ENCODE results near the gene GAS7. TPM values are rescaled to one million over a fixed set of nuclear protein-coding genes. Genes with fewer than 3 reads are reported as not detected.

Gene GAS7
- total and polyA plus RNA-seq, 9 of the 15 experiments (the other 6 are each of a cell fraction or from before 2014, with no cell fraction given): 0.11 to 0.33 TPM; not detected in 7

- Histone ChIP-seq H3K36me3 (ENCODE audit: control insufficient read depth, insufficient read depth, low read length) (no peaks in the 10 kb centered on the region), H3K27ac (ENCODE audit: extremely low read depth, low read depth, low read length) (no peak overlapping the region), H3K79me2 (ENCODE audit: control insufficient read depth, insufficient read depth, low read length) (no peaks in the 10 kb centered on the region), H3K4me2 (ENCODE audit: insufficient read depth, low read length) (no peak overlapping the region), H3K27me3 (ENCODE audit: control insufficient read depth in 2 of 2, insufficient read depth in 2 of 2, low read length in 2 of 2) (no peaks in the 10 kb centered on the region), H3K9me3 (replicated peaks; ENCODE audit: control insufficient read depth, insufficient read depth, low read depth, low read length) (no peaks in the 10 kb centered on the region), H3K4me3 (no peak overlapping the region), H3K4me1 (replicated peaks in 1 of 2; ENCODE audit: control insufficient read depth in 2 of 2, insufficient read depth in 2 of 2, low read length in 2 of 2) (no peaks in the 10 kb centered on the region), H4K20me1 (replicated peaks; ENCODE audit: control insufficient read depth, insufficient read depth, low read length) (no peaks in the 10 kb centered on the region), H2AFZ (ENCODE audit: low read depth, low read length) (no peak overlapping the region), H3K9ac (ENCODE audit: insufficient read depth in 1 of 2, low read depth in 2 of 2, low read length in 2 of 2) (no peak overlapping the region), H3K9me1 (ENCODE audit: control insufficient read depth, insufficient read depth, low read length) (no peaks in the 10 kb centered on the region)
- BruUV-seq (replicated peaks): no TSS peak
- TF ChIP-seq RFX1 (IDR thresholded peaks at IDR 0.05): no peak
- no peak for TF ChIP-seq PRPF4 (IDR thresholded peaks at IDR 0.05; ENCODE audit: insufficient read depth, low read depth, low read length, poor library complexity, severe bottlenecking)
- TF ChIP-seq PBX2 (CRISPR knock-in tag; IDR thresholded peaks at IDR 0.05; ENCODE audit: low read depth): no peak
- no peak for TF ChIP-seq PBX2 (tag; conservative IDR thresholded peaks at IDR 0.05; ENCODE audit: low read depth)
- TF ChIP-seq ZNF324 (CRISPR knock-in tag; IDR thresholded peaks at IDR 0.05): no peak
- TF ChIP-seq EZH2 (IDR thresholded peaks at IDR 0.05; ENCODE audit: borderline replicate concordance, low read depth, low read length): no peak
- TF ChIP-seq POLR3A (IDR thresholded peaks at IDR 0.05; ENCODE audit: borderline replicate concordance, extremely low read depth, insufficient read depth, insufficient read length): no peak
- TF ChIP-seq ZC3H4 (CRISPR knock-in tag; IDR thresholded peaks at IDR 0.05; ENCODE audit: borderline replicate concordance): no peak
- TF ChIP-seq ZNF583 (CRISPR knock-in tag; IDR thresholded peaks at IDR 0.05): no peak
- no peak for TF ChIP-seq ZNF212 (CRISPR knock-in tag; IDR thresholded peaks at IDR 0.05)
- TF ChIP-seq PPARD (CRISPR knock-in tag; IDR thresholded peaks at IDR 0.05): no peak
- TF ChIP-seq, protein P1, sequence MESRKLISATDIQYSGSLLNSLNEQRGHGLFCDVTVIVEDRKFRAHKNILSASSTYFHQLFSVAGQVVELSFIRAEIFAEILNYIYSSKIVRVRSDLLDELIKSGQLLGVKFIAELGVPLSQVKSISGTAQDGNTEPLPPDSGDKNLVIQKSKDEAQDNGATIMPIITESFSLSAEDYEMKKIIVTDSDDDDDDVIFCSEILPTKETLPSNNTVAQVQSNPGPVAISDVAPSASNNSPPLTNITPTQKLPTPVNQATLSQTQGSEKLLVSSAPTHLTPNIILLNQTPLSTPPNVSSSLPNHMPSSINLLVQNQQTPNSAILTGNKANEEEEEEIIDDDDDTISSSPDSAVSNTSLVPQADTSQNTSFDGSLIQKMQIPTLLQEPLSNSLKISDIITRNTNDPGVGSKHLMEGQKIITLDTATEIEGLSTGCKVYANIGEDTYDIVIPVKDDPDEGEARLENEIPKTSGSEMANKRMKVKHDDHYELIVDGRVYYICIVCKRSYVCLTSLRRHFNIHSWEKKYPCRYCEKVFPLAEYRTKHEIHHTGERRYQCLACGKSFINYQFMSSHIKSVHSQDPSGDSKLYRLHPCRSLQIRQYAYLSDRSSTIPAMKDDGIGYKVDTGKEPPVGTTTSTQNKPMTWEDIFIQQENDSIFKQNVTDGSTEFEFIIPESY (CRISPR knock-in tag; IDR thresholded peaks at IDR 0.05): no peak
- TF ChIP-seq ZNF274 (IDR thresholded peaks at IDR 0.05; ENCODE audit: borderline replicate concordance, low read depth, low read length): no peak
- intact Hi-C loops (cut with micrococcal nuclease) (no loop called here), in situ Hi-C loops (cut with MboI) (no loop called here)
- CTCF ChIA-PET (ENCODE audit: low intra/inter-chr PET ratio): no interaction called here
- FAIRE-seq (no peak), ATAC-seq (no peak), DNase-seq (ENCODE audit: extremely low read depth in 1 of 4, low spot score in 3 of 4) (no peak)
- POLR2A ChIA-PET: interaction anchor here (0.5 kb wide), 1 partner anchor 104 kb away, joined by 3 read pairs; no protein-coding TSS in a partner anchor
- 0% methylated on average over 6 of the region's 7 CpGs for WGBS (ENCODE audit: insufficient coverage, low coverage, missing lambda C conversion rate)
These were observed 207.1 kb downstream of the GAS7 start for GRCh38 chr17:9991351-9991750.
